OCI-LY1 (cell line): Measurements from ENCODE around the gene ZFP3.
A peak's percentile ranks its signal among the peaks of the same experiment; 100 is the strongest.

ENCODE experiments used
- H2AFZ ChIP-seq: fragments of 200-600 bp; sonication (generic), shearing (Covaris generic); 2 replicates; pipeline ENCODE4 v1.6.0; 2014; ENCODE audit warnings: antibody characterized with exemption, mild to moderate bottlenecking, low read length
- H3F3A ChIP-seq: fragments of 200-600 bp; sonication (generic), shearing (Covaris generic); 2 replicates; pipeline ENCODE4 v1.6.0; 2014; ENCODE audit warnings: mild to moderate bottlenecking, antibody characterized with exemption, low read length, moderate library complexity; ENCODE audit not compliant: insufficient read depth
- H3K27ac ChIP-seq: fragments of 200-600 bp; sonication (generic); 2 replicates; pipeline ENCODE4 v1.5.1; 2014; ENCODE audit warnings: low read length, mixed run types, mild to moderate bottlenecking, low read depth; ENCODE audit not compliant: poor library complexity, severe bottlenecking
- H3K27me3 ChIP-seq: fragments of 200-600 bp; sonication (generic); 2 replicates; pipeline ENCODE4 v1.6.0; 2014; ENCODE audit warnings: antibody characterized with exemption, mild to moderate bottlenecking, low read length, moderate library complexity; ENCODE audit not compliant: insufficient read depth
- H3K36me3 ChIP-seq: fragments of 200-600 bp; sonication (generic); 2 replicates; pipeline ENCODE4 v1.6.1; 2014; ENCODE audit warnings: mild to moderate bottlenecking, antibody characterized with exemption, low read length, moderate library complexity, mixed read lengths; ENCODE audit not compliant: insufficient read depth
- H3K4me1 ChIP-seq: fragments of 200-600 bp; sonication (generic); 2 replicates; pipeline ENCODE4 v1.5.1; 2014; ENCODE audit warnings: mild to moderate bottlenecking, low read length, moderate library complexity; ENCODE audit not compliant: insufficient read depth, severe bottlenecking
- H3K4me2 ChIP-seq: fragments of 200-600 bp; sonication (generic), shearing (Covaris generic); 2 replicates; pipeline ENCODE4 v1.6.1; 2014; ENCODE audit warnings: low read length
- H3K4me3 ChIP-seq: fragments of 200-600 bp; sonication (generic); 2 replicates; pipeline ENCODE4 v1.5.1; 2014; ENCODE audit warnings: low read length, low read depth, mild to moderate bottlenecking, mixed read lengths; ENCODE audit not compliant: poor library complexity, severe bottlenecking
- H3K79me2 ChIP-seq: fragments of 200-600 bp; shearing (Covaris generic); 2 replicates; pipeline ENCODE4 v1.6.1; 2016; ENCODE audit warnings: mixed run types, low read length, mixed read lengths; ENCODE audit not compliant: insufficient read depth
- H3K9ac ChIP-seq: fragments of 200-600 bp; sonication (generic), shearing (Covaris generic); 2 replicates; pipeline ENCODE4 v1.6.1; 2014; ENCODE audit warnings: mild to moderate bottlenecking, low read length, mixed read lengths
- H3K9me2 ChIP-seq: fragments of 200-600 bp; sonication (generic), shearing (Covaris generic); 2 replicates; pipeline ENCODE4 v1.6.1; 2014; ENCODE audit warnings: low read depth, mild to moderate bottlenecking, low read length, mixed read lengths
- H3K9me3 ChIP-seq: fragments of 200-600 bp; shearing (Covaris generic); 2 replicates; pipeline ENCODE4 v1.6.1; 2014; ENCODE audit warnings: low read length, mixed read lengths
- H4K20me1 ChIP-seq: fragments of 200-600 bp; sonication (generic), shearing (Covaris generic); 2 replicates; pipeline ENCODE4 v1.6.0; 2016; ENCODE audit warnings: mild to moderate bottlenecking, low read length; ENCODE audit not compliant: insufficient read depth
- CTCF ChIP-seq: fragments of 200-600 bp; sonication (generic), shearing (Covaris generic); IDR thresholded peaks from 2 replicates; pipeline ENCODE4 v1.5.1; 2017; ENCODE audit warnings: mild to moderate bottlenecking, antibody characterized with exemption, low read length, moderate library complexity, mixed read lengths
- EZH2 ChIP-seq: fragments of 200-600 bp; sonication (generic), shearing (Covaris generic); IDR thresholded peaks from 2 replicates; pipeline ENCODE4 v1.8.0; 2017; ENCODE audit warnings: borderline replicate concordance, mixed run types, mild to moderate bottlenecking, antibody characterized with exemption, low read length, moderate library complexity, mixed read lengths

The ZFP3 gene

GRCh38 chr17:5034651-5035050 lies 43.6 kb upstream of the ZFP3 start:
- peak overlapping the region; percentile 22; the same call in 1 of the 2 replicates for H3K4me2 ChIP-seq
- H3K4me1 ChIP-seq = peaks cover 25% of the 10 kb centered on the region
- H3F3A ChIP-seq = no peaks in the 10 kb centered on the region
- H3K4me3 ChIP-seq = peak overlapping the region; percentile 28
- TF ChIP-seq CTCF (no peak), EZH2 (no peak)
- no peaks in the 10 kb centered on the region for H3K36me3 ChIP-seq
- H3K79me2 ChIP-seq = no peaks in the 10 kb centered on the region
- no peaks in the 10 kb centered on the region for H4K20me1 ChIP-seq
- no peaks in the 10 kb centered on the region for H3K9me2 ChIP-seq
- no peak overlapping the region for H3K9ac ChIP-seq
- H3K9me3 ChIP-seq = no peaks in the 10 kb centered on the region
- no peaks in the 10 kb centered on the region for H3K27me3 ChIP-seq
- H3K27ac ChIP-seq = no peak overlapping the region
- H2AFZ ChIP-seq = no peak overlapping the region

GRCh38 chr17:5035315-5035714 lies 43.0 kb upstream of the ZFP3 start, which contains the start of gene SLC52A1:
Gene SLC52A1, minus strand, starts transcription at chr17:5035426. Its CDS starts 820 bp downstream, at chr17:5034606.
- Histone ChIP-seq H3K9ac (no peak within 1 kb of the TSS), H2AFZ (no peak within 1 kb of the TSS)

GRCh38 chr17:5042157-5043022 lies 35.9 kb upstream of the ZFP3 start:
- Histone ChIP-seq H3K4me3 (no peak overlapping the region), H3K9ac (no peak overlapping the region), H3K27me3 (no peaks in the 10 kb centered on the region), H3K9me2 (no peaks in the 10 kb centered on the region), H3F3A (no peaks in the 10 kb centered on the region), H3K27ac (no peak overlapping the region), H3K4me2 (no peak overlapping the region), H3K9me3 (no peaks in the 10 kb centered on the region), H3K4me1 (no peaks in the 10 kb centered on the region), H3K36me3 (no peaks in the 10 kb centered on the region), H3K79me2 (no peaks in the 10 kb centered on the region), H2AFZ (no peak overlapping the region), H4K20me1 (no peaks in the 10 kb centered on the region)
- TF ChIP-seq EZH2 = no peak
- TF ChIP-seq CTCF = no peak

More at GRCh38 chr17:5035315-5035714, 43.0 kb upstream of the ZFP3 start, which contains the start of gene SLC52A1:
- no peaks in the 10 kb centered on the region for H3K79me2 ChIP-seq
- H3K9me3 ChIP-seq = no peaks in the 10 kb centered on the region
- peak within 1 kb of the TSS; percentile 28 for H3K4me3 ChIP-seq
- peaks cover 25% of the 10 kb centered on the region for H3K4me1 ChIP-seq
- no peaks in the 10 kb centered on the region for H3K27me3 ChIP-seq
- no peaks in the 10 kb centered on the region for H4K20me1 ChIP-seq
- peak within 1 kb of the TSS; percentile 22; the same call in 1 of the 2 replicates for H3K4me2 ChIP-seq
- no peaks in the 10 kb centered on the region for H3F3A ChIP-seq
- H3K36me3 ChIP-seq = no peaks in the 10 kb centered on the region
- H3K27ac ChIP-seq = no peak within 1 kb of the TSS
- TF ChIP-seq CTCF = no peak
- TF ChIP-seq EZH2 = no peak
- H3K9me2 ChIP-seq = no peaks in the 10 kb centered on the region
